IMR-90 (cell line): ENCODE data around the gene MMP25. TPM values are rescaled to one million over a fixed set of nuclear protein-coding genes. Genes with fewer than 3 reads are reported as not detected.

Experiments used
- ATAC-seq: fragments of 200-7000 bp; cut with Tn5 transposase; 2 replicates; pipeline ENCODE4 v1.9.1; 2020; ENCODE audit warnings: low read depth, mild to moderate bottlenecking, moderate library complexity
- BruUV-seq: library from RNA; stranded (reverse); fragments of 400-500 nt; replicated peaks from 2 replicates; lab custom pipeline; 2021; lab: Mats Ljungman, UMichigan
- CTCF ChIA-PET: fragments of 300-600 bp; formaldehyde crosslinking; extraction: SDS; loops from one replicate; lab custom pipeline; 2021; ENCODE audit warnings: antibody characterized with exemption; lab: Yijun Ruan, JAX
- POLR2A ChIA-PET: fragments of 300-600 bp; sonication (Branson Sonifier 250); formaldehyde crosslinking; loops from one replicate; lab custom pipeline; 2022; ENCODE audit warnings: antibody characterized with exemption; ENCODE audit not compliant: unreplicated experiment; lab: Charles Lee
- DNase-seq: peaks from one replicate; pipeline ENCODE4 v3.0.0; 2013
- H2AFZ ChIP-seq: replicated peaks from 2 replicates; pipeline ENCODE3; 2013; ENCODE audit warnings: low read length, mild to moderate bottlenecking; ENCODE audit not compliant: poor library complexity
- H2AK5ac ChIP-seq: 2 replicates; pipeline ENCODE4 v1.6.1; 2013; ENCODE audit warnings: low read depth, low read length, inconsistent platforms
- H2AK9ac ChIP-seq: replicated peaks from 2 replicates; pipeline ENCODE3; 2013; ENCODE audit warnings: mild to moderate bottlenecking, low read depth, low read length, moderate library complexity; ENCODE audit not compliant: poor library complexity
- H2BK120ac ChIP-seq: 2 replicates; pipeline ENCODE4 v1.6.1; 2013; ENCODE audit warnings: low read depth, low read length, inconsistent platforms
- H2BK15ac ChIP-seq: 3 replicates; pipeline ENCODE4 v1.6.1; 2013; ENCODE audit warnings: low read depth, low read length, inconsistent platforms
- H2BK20ac ChIP-seq: 2 replicates; pipeline ENCODE4 v1.6.1; 2013; ENCODE audit warnings: low read depth, mild to moderate bottlenecking, inconsistent platforms, low read length, moderate library complexity
- H2BK5ac ChIP-seq: 2 replicates; pipeline ENCODE4 v1.6.1; 2013; ENCODE audit warnings: mild to moderate bottlenecking, low read depth, low read length, inconsistent platforms; ENCODE audit not compliant: poor library complexity, severe bottlenecking
- H3K14ac ChIP-seq: replicated peaks from 2 replicates; pipeline ENCODE4 v1.6.1; 2013; ENCODE audit warnings: low read depth, low read length, inconsistent platforms
- H3K18ac ChIP-seq: 2 replicates; pipeline ENCODE4 v1.6.1; 2013; ENCODE audit warnings: low read depth, low read length, control low read depth
- H3K23ac ChIP-seq: 2 replicates; pipeline ENCODE4 v1.6.1; 2013; ENCODE audit warnings: low read depth, low read length, inconsistent platforms
- H3K27ac ChIP-seq: 2 replicates; pipeline ENCODE4 v1.5.1; 2013; ENCODE audit warnings: mild to moderate bottlenecking, control low read depth, low read length; ENCODE audit not compliant: insufficient read depth
- H3K27me3 ChIP-seq: 2 replicates; pipeline ENCODE4 v1.6.1; 2013; ENCODE audit warnings: low read length; ENCODE audit not compliant: control insufficient read depth, insufficient read depth
- H3K36me3 ChIP-seq: 2 replicates; pipeline ENCODE4 v1.6.1; 2013; ENCODE audit warnings: low read length, mixed read lengths; ENCODE audit not compliant: control insufficient read depth, insufficient read depth
- H3K4ac ChIP-seq: 2 replicates; pipeline ENCODE4 v1.6.1; 2013; ENCODE audit warnings: low read depth, low read length, inconsistent platforms
- H3K4me1 ChIP-seq: 2 replicates; pipeline ENCODE4 v1.6.1; 2013; ENCODE audit warnings: low read length, mixed read lengths; ENCODE audit not compliant: control insufficient read depth, insufficient read depth
- H3K4me2 ChIP-seq: 2 replicates; pipeline ENCODE4 v1.6.1; 2013; ENCODE audit warnings: low read depth, mild to moderate bottlenecking, control low read depth, low read length, moderate library complexity
- H3K4me3 ChIP-seq: 2 replicates; pipeline ENCODE4 v1.5.1; 2013; ENCODE audit warnings: low read depth, mild to moderate bottlenecking, control low read depth, low read length, moderate library complexity; ENCODE audit not compliant: insufficient read depth
- H3K56ac ChIP-seq: 2 replicates; pipeline ENCODE4 v1.6.1; 2013; ENCODE audit warnings: low read length, inconsistent platforms; ENCODE audit not compliant: insufficient read depth; ENCODE audit errors: extremely low read depth
- H3K79me1 ChIP-seq, 2 experiments: 2 replicates each; pipeline ENCODE4 v1.6.1; 2013; ENCODE audit warnings: low read length in 2 of 2, inconsistent platforms in 1 of 2, low read depth in 1 of 2
- H3K9ac ChIP-seq: 2 replicates; pipeline ENCODE4 v1.6.1; 2013; ENCODE audit warnings: low read depth, low read length, control low read depth
- H3K9me1 ChIP-seq: 2 replicates; pipeline ENCODE4 v1.6.1; 2013; ENCODE audit warnings: low read length, inconsistent platforms; ENCODE audit not compliant: insufficient read depth
- H3K9me3 ChIP-seq: 2 replicates; pipeline ENCODE4 v1.6.1; 2013; ENCODE audit warnings: low read length; ENCODE audit not compliant: control insufficient read depth, insufficient read depth
- H4K20me1 ChIP-seq: 2 replicates; pipeline ENCODE4 v1.6.1; 2013; ENCODE audit warnings: low read length, inconsistent platforms; ENCODE audit not compliant: insufficient read depth
- H4K5ac ChIP-seq: 2 replicates; pipeline ENCODE4 v1.6.1; 2013; ENCODE audit warnings: mild to moderate bottlenecking, low read depth, low read length, control low read depth
- H4K8ac ChIP-seq, 2 experiments: 2 replicates each; pipeline ENCODE4 v1.6.1; 2013; ENCODE audit warnings: low read depth in 2 of 2, low read length in 2 of 2, control low read depth in 1 of 2, inconsistent platforms in 1 of 2
- H4K91ac ChIP-seq: 2 replicates; pipeline ENCODE4 v1.6.1; 2013; ENCODE audit warnings: low read depth, low read length, inconsistent platforms; ENCODE audit not compliant: insufficient read depth
- BHLHE40 ChIP-seq: fragments of 150-350 bp; IDR thresholded peaks from 2 replicates; pipeline ENCODE4 v1.6.1; 2016; ENCODE audit warnings: mild to moderate bottlenecking, low read depth, low read length
- CEBPB ChIP-seq: IDR thresholded peaks from 2 replicates; pipeline ENCODE4 v1.6.1; 2012; ENCODE audit warnings: low read depth, low read length, improper control_type of control experiment
- CHD1 ChIP-seq: IDR thresholded peaks from 2 replicates; pipeline ENCODE4 v1.6.1; 2012; ENCODE audit warnings: low read depth, low read length, improper control_type of control experiment
- FOS ChIP-seq: fragments of 150-350 bp; IDR thresholded peaks from 2 replicates; pipeline ENCODE4 v1.6.1; 2016; ENCODE audit warnings: low read depth, low read length
- MAFK ChIP-seq: IDR thresholded peaks from 2 replicates; pipeline ENCODE4 v1.6.1; 2012; ENCODE audit warnings: low read depth, low read length, improper control_type of control experiment
- MAZ ChIP-seq: IDR thresholded peaks from 2 replicates; pipeline ENCODE4 v1.6.1; 2012; ENCODE audit warnings: low read depth, mild to moderate bottlenecking, low read length, improper control_type of control experiment, moderate library complexity, borderline replicate concordance
- MXI1 ChIP-seq: IDR thresholded peaks from 2 replicates; pipeline ENCODE4 v1.6.1; 2012; ENCODE audit warnings: low read depth, mild to moderate bottlenecking, low read length, moderate library complexity, borderline replicate concordance
- NFE2L2 ChIP-seq: fragments of 150-350 bp; IDR thresholded peaks from 2 replicates; pipeline ENCODE4 v1.6.1; 2016; ENCODE audit warnings: low read depth, mild to moderate bottlenecking, low read length
- POLR2A ChIP-seq: IDR thresholded peaks from 2 replicates; pipeline ENCODE4 v1.6.1; 2012; ENCODE audit warnings: mild to moderate bottlenecking, low read depth, low read length
- RAD21 ChIP-seq: IDR thresholded peaks from 2 replicates; pipeline ENCODE4 v1.6.1; 2012; ENCODE audit warnings: low read length, improper control_type of control experiment
- RCOR1 ChIP-seq: IDR thresholded peaks from 2 replicates; pipeline ENCODE4 v1.6.1; 2012; ENCODE audit warnings: mild to moderate bottlenecking, low read length, improper control_type of control experiment; ENCODE audit not compliant: insufficient replicate concordance
- RFX5 ChIP-seq: IDR thresholded peaks from 2 replicates; pipeline ENCODE4 v1.8.0; 2012; ENCODE audit warnings: low read depth, mild to moderate bottlenecking, low read length, moderate library complexity
- SMC3 ChIP-seq: fragments of 150-350 bp; IDR thresholded peaks from 2 replicates; pipeline ENCODE4 v1.6.1; 2016; ENCODE audit warnings: low read depth, mild to moderate bottlenecking, antibody characterized with exemption, low read length, moderate library complexity
- USF2 ChIP-seq: fragments of 150-350 bp; IDR thresholded peaks from 2 replicates; pipeline ENCODE4 v1.6.1; 2017; ENCODE audit warnings: mild to moderate bottlenecking, antibody characterized with exemption, low read length, low read depth
- WGBS, 2 experiments: methylation state at CpG; one replicate each; pipeline versions ENCODE4 v1.1.5 to v1.1.7; 2013; ENCODE audit warnings: missing lambda C conversion rate in 2 of 2; ENCODE audit not compliant: insufficient read length in 1 of 2; ENCODE audit errors: extremely low coverage in 2 of 2; 5-methylcytosine and 5-hydroxymethylcytosine counted together
- dilution Hi-C: fragments of 300-500 bp; cut with HindIII; formaldehyde crosslinking; loops from one replicate; pipeline ENCODE4 v1.14.3; 2018; ENCODE audit warnings: low sequenced_read_pairs; ENCODE audit not compliant: unreplicated experiment
- in situ Hi-C: fragments of 300-500 bp; cut with MboI; formaldehyde crosslinking; loops from 3 replicates; pipeline ENCODE4 v1.14.3; 2019; ENCODE audit warnings: low sequenced_read_pairs, inconsistent platforms, mixed read lengths
- intact Hi-C: fragments of 100-400 bp; cut with micrococcal nuclease; formaldehyde crosslinking; loops from 2 replicates; pipeline ENCODE4 v1.10.0; 2022
- polyA plus RNA-seq, 3 experiments: library from polyadenylated mRNA; depleted of rRNA; stranded (reverse); fragments of >200 nt; gene quantifications; 2 replicates each; pipeline ENCODE4 v1.2.3, GENCODE V29; 2012; ENCODE audit warnings: low replicate concordance in 1 of 3
- total RNA-seq: library from RNA; depleted of rRNA; stranded (reverse); fragments of >200 nt; gene quantifications from 2 replicates; pipeline ENCODE4 v1.2.3, GENCODE V29; 2012
- TF ChIP-seq, protein P1 (sequence below): conservative IDR thresholded peaks from 2 replicates; pipeline ENCODE4 v1.5.1; 2012; ENCODE audit warnings: mild to moderate bottlenecking, low read depth, low read length, improper control_type of control experiment
- TF ChIP-seq, protein P2 (sequence below): fragments of 150-350 bp; IDR thresholded peaks from 2 replicates; pipeline ENCODE4 v1.6.1; 2016; ENCODE audit warnings: low read depth, mild to moderate bottlenecking, low read length, moderate library complexity, borderline replicate concordance

The MMP25 gene
- total and polyA plus RNA-seq, 2 of the 4 experiments (the other 2 are of a cell fraction), result 0.07 TPM; not detected in 1

- Histone ChIP-seq H4K20me1 (no peaks in the 10 kb centered on the region), H2BK15ac (no peak within 1 kb of the TSS), H3K14ac (no peak within 1 kb of the TSS), H3K4me1 (no peaks in the 10 kb centered on the region), H2AK5ac (no peak within 1 kb of the TSS), H3K79me1 (no peaks in the 10 kb centered on the region), H2BK5ac (no peak within 1 kb of the TSS), H3K4me3 (no peak within 1 kb of the TSS), H3K9me3 (no peaks in the 10 kb centered on the region), H3K27ac (no peak within 1 kb of the TSS), H3K4me2 (no peak within 1 kb of the TSS), H3K56ac (no peak within 1 kb of the TSS), H4K5ac (no peak within 1 kb of the TSS), H3K4ac (no peak within 1 kb of the TSS), H3K36me3 (no peaks in the 10 kb centered on the region), H2BK20ac (no peak within 1 kb of the TSS), H3K27me3 (peaks cover 74% of the 10 kb centered on the region), H3K9ac (no peak within 1 kb of the TSS), H3K18ac (no peak within 1 kb of the TSS), H3K23ac (no peak within 1 kb of the TSS), H2AFZ (no peak within 1 kb of the TSS), H4K8ac (no peak within 1 kb of the TSS), H3K9me1 (no peaks in the 10 kb centered on the region), H2AK9ac (no peak within 1 kb of the TSS), H4K91ac (no peak within 1 kb of the TSS), H2BK120ac (no peak within 1 kb of the TSS)
- ChIA-PET CTCF (no interaction called here), POLR2A (no interaction called here)
- ATAC-seq (no peak), DNase-seq (no peak)
- 6% methylated on average over 24 of the region's 44 CpGs; no CpG with 5 or more reads in 1 of the 2 experiments for WGBS, 2 experiments
- TF ChIP-seq, protein P1, sequence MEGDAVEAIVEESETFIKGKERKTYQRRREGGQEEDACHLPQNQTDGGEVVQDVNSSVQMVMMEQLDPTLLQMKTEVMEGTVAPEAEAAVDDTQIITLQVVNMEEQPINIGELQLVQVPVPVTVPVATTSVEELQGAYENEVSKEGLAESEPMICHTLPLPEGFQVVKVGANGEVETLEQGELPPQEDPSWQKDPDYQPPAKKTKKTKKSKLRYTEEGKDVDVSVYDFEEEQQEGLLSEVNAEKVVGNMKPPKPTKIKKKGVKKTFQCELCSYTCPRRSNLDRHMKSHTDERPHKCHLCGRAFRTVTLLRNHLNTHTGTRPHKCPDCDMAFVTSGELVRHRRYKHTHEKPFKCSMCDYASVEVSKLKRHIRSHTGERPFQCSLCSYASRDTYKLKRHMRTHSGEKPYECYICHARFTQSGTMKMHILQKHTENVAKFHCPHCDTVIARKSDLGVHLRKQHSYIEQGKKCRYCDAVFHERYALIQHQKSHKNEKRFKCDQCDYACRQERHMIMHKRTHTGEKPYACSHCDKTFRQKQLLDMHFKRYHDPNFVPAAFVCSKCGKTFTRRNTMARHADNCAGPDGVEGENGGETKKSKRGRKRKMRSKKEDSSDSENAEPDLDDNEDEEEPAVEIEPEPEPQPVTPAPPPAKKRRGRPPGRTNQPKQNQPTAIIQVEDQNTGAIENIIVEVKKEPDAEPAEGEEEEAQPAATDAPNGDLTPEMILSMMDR, result no peak
- TF ChIP-seq RAD21 (no peak), MAZ (no peak), MXI1 (no peak), USF2 (no peak), RFX5 (no peak), BHLHE40 (no peak), POLR2A (no peak), CEBPB (no peak), FOS (no peak), NFE2L2 (no peak), MAFK (no peak), CHD1 (no peak), RCOR1 (no peak), SMC3 (no peak)
- TF ChIP-seq, protein P2, sequence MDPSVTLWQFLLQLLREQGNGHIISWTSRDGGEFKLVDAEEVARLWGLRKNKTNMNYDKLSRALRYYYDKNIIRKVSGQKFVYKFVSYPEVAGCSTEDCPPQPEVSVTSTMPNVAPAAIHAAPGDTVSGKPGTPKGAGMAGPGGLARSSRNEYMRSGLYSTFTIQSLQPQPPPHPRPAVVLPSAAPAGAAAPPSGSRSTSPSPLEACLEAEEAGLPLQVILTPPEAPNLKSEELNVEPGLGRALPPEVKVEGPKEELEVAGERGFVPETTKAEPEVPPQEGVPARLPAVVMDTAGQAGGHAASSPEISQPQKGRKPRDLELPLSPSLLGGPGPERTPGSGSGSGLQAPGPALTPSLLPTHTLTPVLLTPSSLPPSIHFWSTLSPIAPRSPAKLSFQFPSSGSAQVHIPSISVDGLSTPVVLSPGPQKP, result no peak
- no TSS peak for BruUV-seq
- dilution Hi-C loops (no loop called here), intact Hi-C loops (no loop called here), in situ Hi-C loops (no loop called here)
These were observed 9.5 kb upstream of the MMP25 start, which contains the start of gene BICDL2 for GRCh38 chr16:3036726-3037315. TSS of gene BICDL2 (minus strand) at chr16:3036944. CDS start at chr16:3035496, 1,448 bp downstream.
